Measurements from ENCODE around the gene SPEG. TPM values are rescaled to one million over a fixed set of nuclear protein-coding genes. Genes with fewer than 3 reads are reported as not detected.

Gene SPEG
- total RNA-seq, 2 donors from 2014 or later, result 30.7 to 53.4 TPM

DNA sequence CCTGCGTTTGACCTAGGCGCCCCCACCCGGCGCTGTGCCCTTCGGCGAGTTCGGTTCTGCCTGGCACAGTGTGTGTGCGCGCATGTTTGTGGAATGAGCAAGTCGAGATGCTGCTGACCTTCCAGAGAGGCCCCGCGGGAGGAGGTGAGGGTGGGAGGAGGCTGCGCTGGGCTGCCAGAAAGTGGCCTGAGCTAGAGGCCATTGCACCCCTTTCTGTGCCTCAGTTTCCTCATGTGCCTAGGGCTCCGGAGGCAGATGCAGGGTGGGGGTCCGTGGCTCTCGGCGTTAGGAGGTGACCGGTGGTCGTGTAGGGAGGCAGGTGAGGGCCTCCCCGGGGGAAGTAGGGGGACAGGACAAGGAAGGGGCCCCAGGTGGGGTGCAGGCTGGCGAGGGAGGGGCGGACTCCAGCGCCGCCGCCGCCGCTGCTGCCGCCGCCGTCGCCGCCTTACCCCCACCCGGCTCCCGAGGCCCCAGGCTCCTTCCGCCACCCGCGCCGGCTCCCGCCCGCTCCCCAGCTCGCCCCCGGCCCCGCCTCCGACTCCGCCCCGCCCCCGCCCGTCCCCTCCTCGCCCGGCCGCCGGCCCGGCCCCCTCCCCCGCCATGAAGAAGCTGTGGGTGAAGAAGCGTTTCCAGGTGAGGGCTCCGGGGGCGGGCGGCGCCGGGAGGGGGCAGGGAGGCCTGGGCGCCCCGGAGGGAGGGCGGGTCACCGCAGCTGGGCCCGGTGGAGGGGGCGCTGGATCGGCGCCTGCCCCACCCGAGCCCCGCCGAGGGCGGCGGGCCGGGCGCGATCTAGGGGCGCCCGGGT lies 7.0 kb downstream of the SPEG start:
- no peaks in the 10 kb centered on the region for H3K9me3 ChIP-seq
- intact Hi-C loops (cut with DNase I), result no loop called here
- H3K4me1 ChIP-seq (replicated peaks), result no peaks in the 10 kb centered on the region
- 3% methylated on average over 74 of the region's 78 CpGs for WGBS
- TF ChIP-seq, protein P1, sequence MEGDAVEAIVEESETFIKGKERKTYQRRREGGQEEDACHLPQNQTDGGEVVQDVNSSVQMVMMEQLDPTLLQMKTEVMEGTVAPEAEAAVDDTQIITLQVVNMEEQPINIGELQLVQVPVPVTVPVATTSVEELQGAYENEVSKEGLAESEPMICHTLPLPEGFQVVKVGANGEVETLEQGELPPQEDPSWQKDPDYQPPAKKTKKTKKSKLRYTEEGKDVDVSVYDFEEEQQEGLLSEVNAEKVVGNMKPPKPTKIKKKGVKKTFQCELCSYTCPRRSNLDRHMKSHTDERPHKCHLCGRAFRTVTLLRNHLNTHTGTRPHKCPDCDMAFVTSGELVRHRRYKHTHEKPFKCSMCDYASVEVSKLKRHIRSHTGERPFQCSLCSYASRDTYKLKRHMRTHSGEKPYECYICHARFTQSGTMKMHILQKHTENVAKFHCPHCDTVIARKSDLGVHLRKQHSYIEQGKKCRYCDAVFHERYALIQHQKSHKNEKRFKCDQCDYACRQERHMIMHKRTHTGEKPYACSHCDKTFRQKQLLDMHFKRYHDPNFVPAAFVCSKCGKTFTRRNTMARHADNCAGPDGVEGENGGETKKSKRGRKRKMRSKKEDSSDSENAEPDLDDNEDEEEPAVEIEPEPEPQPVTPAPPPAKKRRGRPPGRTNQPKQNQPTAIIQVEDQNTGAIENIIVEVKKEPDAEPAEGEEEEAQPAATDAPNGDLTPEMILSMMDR (IDR thresholded peaks at IDR 0.05), result no peak
- no peak for TF ChIP-seq POLR2AphosphoS5 (IDR thresholded peaks at IDR 0.05)
- TF ChIP-seq POLR2A (IDR thresholded peaks at IDR 0.05), result peak; percentile 18
- no peaks in the 10 kb centered on the region for H3K27me3 ChIP-seq (replicated peaks; ENCODE audit: insufficient read depth)
- no peaks in the 10 kb centered on the region for H3K36me3 ChIP-seq
- peak overlapping the region; percentile 61 to 69 for H3K4me3 ChIP-seq
- peak overlapping the region; percentile 75 to 77 for H3K27ac ChIP-seq
- peak; percentile 39 for DNase-seq (ENCODE audit: low spot score)

DNA sequence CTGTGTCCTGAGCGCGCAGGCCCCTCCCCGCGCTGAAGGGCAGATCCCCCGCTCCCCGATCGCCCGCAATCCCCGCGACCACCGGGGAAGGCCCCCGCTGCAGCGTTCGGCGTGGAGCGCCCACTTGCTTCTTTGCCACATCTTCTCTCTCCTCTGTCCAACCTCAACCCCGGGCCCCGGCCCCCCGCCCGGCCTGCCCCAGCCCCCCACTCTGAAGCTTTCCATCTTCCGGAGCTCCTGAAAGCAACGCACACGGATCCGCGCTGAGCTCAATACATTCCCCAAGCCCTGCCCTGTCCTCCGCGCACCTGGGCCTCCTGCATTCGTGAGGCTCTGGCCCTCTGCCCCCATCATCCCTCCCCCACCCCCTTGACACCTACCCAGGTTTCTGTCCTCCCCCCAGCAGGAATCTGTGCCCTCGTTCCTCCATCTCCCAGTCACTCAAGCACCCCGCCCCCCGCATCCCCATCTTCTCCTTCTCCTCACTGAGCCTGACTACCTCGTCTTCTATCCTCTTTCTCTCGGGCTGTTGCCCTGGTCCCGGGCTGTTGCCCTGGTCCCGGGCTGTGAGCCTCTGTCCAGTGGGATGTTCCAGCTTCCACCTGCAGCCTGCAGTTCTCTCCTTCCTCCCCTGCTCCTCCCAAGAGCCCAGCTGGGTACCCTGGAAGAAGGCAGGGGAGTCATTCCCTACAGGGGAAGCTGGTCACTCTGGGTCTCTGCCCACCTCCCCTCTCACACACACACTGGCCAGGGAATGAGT lies 7.8 kb downstream of the SPEG start:
- Histone ChIP-seq H3K27me3 (replicated peaks; ENCODE audit: insufficient read depth) (no peaks in the 10 kb centered on the region), H3K4me1 (replicated peaks) (no peaks in the 10 kb centered on the region), H3K27ac (peak overlapping the region; percentile 66 to 77), H3K9me3 (no peaks in the 10 kb centered on the region), H3K4me3 (peak overlapping the region; percentile 61 to 69), H3K36me3 (no peaks in the 10 kb centered on the region)
- TF ChIP-seq POLR2AphosphoS5 (IDR thresholded peaks at IDR 0.05), result no peak
- no peak for TF ChIP-seq POLR2A (IDR thresholded peaks at IDR 0.05)
- TF ChIP-seq, protein P1 (IDR thresholded peaks at IDR 0.05), result no peak
- intact Hi-C loops (cut with DNase I), result no loop called here
- no peak for DNase-seq (ENCODE audit: low spot score)
- 6% methylated on average over 35 of the region's 35 CpGs for WGBS

DNA sequence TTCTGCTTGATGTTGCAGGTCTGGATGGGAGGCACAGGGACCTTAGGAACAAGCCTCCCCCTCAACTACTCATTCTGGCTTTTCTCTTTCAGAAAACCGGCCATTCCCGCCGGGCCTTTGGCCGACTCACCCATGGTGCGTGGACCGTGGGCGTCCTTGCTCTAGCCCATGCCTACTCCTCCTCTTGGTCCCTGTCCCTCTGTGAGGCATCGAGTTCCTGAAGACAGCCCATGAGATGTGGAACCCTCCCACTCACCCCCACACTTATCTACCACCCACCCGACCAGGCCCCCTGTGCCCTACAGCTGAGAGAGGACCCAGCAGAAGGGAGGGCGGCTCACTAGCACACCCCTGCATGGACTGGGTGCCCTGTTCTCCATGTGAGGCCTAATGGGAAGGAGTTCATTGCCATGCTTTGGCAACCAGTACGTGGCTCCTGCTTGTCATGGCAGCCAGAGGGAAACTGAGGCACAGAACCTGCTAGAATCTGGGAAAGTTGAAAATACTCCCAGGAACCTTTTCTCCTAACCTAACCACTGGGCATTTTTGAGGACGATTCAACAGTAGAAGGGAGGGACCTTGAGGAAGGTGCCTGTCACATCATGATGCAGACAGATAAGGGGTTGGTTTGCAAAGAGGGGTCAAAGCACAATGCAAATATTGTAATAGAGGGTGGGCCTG lies 8.5 kb downstream of the SPEG start:
- Histone ChIP-seq H3K36me3 (no peaks in the 10 kb centered on the region), H3K27ac (peak overlapping the region; percentile 66 to 77), H3K27me3 (replicated peaks; ENCODE audit: insufficient read depth) (no peaks in the 10 kb centered on the region), H3K9me3 (no peaks in the 10 kb centered on the region), H3K4me1 (replicated peaks) (no peaks in the 10 kb centered on the region), H3K4me3 (no peak overlapping the region)
- 77% methylated on average over 12 of the region's 12 CpGs for WGBS
- intact Hi-C loops (cut with DNase I), result no loop called here
- TF ChIP-seq, protein P1 (IDR thresholded peaks at IDR 0.05), result no peak
- no peak for TF ChIP-seq POLR2A (IDR thresholded peaks at IDR 0.05)
- no peak for TF ChIP-seq POLR2AphosphoS5 (IDR thresholded peaks at IDR 0.05)
- DNase-seq (ENCODE audit: low spot score), result no peak

DNA sequence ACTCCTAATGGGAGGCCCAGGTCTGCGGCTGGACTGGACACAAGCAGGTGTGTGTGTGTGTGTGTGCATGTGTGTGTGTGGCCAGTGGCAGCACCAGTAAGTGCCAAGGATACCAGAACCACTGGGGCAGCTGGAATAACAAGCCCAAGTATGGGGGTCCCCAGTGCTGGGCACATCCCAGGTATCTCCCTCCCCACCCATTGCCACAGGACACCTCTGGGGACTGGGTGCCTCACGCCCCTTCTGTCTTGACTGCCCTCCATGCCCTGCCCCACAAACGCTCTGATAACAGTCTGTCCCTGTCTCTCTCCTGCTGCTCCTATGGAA lies 9.0 kb downstream of the SPEG start:
- 74% methylated on average over 3 of the region's 3 CpGs for WGBS
- Histone ChIP-seq H3K9me3 (no peaks in the 10 kb centered on the region), H3K4me1 (replicated peaks) (no peaks in the 10 kb centered on the region), H3K4me3 (no peak overlapping the region), H3K36me3 (no peaks in the 10 kb centered on the region), H3K27me3 (replicated peaks; ENCODE audit: insufficient read depth) (no peaks in the 10 kb centered on the region), H3K27ac (peak overlapping the region; percentile 43 to 57)
- intact Hi-C loops (cut with DNase I), result no loop called here
- TF ChIP-seq POLR2A (IDR thresholded peaks at IDR 0.05), result no peak
- DNase-seq (ENCODE audit: low spot score), result no peak

DNA sequence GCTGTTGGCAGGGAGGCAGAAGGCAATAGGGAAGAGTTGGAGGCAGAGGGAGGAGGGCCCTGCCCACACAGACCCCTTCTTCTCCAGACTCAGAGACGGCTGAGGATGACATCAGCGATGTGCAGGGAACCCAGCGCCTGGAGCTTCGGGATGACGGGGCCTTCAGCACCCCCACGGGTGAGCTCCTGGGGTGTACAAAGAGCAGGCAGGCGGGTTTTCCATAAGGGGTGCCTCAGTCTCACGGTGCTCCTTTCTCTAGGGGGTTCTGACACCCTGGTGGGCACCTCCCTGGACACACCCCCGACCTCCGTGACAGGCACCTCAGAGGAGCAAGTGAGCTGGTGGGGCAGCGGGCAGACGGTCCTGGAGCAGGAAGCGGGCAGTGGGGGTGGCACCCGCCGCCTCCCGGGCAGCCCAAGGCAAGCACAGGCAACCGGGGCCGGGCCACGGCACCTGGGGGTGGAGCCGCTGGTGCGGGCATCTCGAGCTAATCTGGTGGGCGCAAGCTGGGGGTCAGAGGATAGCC lies 10.0 kb downstream of the SPEG start:
- no peak for DNase-seq (ENCODE audit: low spot score)
- Histone ChIP-seq H3K27me3 (replicated peaks; ENCODE audit: insufficient read depth) (no peaks in the 10 kb centered on the region), H3K36me3 (no peaks in the 10 kb centered on the region), H3K4me1 (replicated peaks) (no peaks in the 10 kb centered on the region), H3K9me3 (no peaks in the 10 kb centered on the region), H3K4me3 (no peak overlapping the region), H3K27ac (peak overlapping the region; percentile 43 to 57)
- 74% methylated on average over 19 of the region's 23 CpGs for WGBS
- intact Hi-C loops (cut with DNase I), result no loop called here
- TF ChIP-seq POLR2AphosphoS5 (IDR thresholded peaks at IDR 0.05), result no peak
- no peak for TF ChIP-seq POLR2A (IDR thresholded peaks at IDR 0.05)
- TF ChIP-seq, protein P1 (IDR thresholded peaks at IDR 0.05), result no peak

Measured in prostate gland (tissue), 2 donors.